ENCODE results near the gene KCNT1. TPM values are rescaled to one million over a fixed set of nuclear protein-coding genes. Genes with fewer than 3 reads are reported as not detected.

Gene KCNT1
- total RNA-seq, 1 donor from 2014 or later = not detected

- peaks cover 92% of the 10 kb centered on the region for H3K36me3 Mint-ChIP-seq (ENCODE audit: low read depth)
- no peak overlapping the region for H3K4me3 Mint-ChIP-seq
- ChIA-PET POLR2A (no interaction called here), CTCF (no interaction called here)
- no peaks in the 10 kb centered on the region for H3K4me1 Mint-ChIP-seq
- intact Hi-C loops (cut with micrococcal nuclease) = no loop called here
- H3K27ac Mint-ChIP-seq = no peak overlapping the region
- H3K9me3 Mint-ChIP-seq = no peaks in the 10 kb centered on the region
- TF ChIP-seq, protein P1, sequence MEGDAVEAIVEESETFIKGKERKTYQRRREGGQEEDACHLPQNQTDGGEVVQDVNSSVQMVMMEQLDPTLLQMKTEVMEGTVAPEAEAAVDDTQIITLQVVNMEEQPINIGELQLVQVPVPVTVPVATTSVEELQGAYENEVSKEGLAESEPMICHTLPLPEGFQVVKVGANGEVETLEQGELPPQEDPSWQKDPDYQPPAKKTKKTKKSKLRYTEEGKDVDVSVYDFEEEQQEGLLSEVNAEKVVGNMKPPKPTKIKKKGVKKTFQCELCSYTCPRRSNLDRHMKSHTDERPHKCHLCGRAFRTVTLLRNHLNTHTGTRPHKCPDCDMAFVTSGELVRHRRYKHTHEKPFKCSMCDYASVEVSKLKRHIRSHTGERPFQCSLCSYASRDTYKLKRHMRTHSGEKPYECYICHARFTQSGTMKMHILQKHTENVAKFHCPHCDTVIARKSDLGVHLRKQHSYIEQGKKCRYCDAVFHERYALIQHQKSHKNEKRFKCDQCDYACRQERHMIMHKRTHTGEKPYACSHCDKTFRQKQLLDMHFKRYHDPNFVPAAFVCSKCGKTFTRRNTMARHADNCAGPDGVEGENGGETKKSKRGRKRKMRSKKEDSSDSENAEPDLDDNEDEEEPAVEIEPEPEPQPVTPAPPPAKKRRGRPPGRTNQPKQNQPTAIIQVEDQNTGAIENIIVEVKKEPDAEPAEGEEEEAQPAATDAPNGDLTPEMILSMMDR (IDR thresholded peaks at IDR 0.05) = no peak
- DNase-seq = no peak
- ATAC-seq (ENCODE audit: low read depth) = no peak
- H3K27me3 Mint-ChIP-seq = no peaks in the 10 kb centered on the region
These were observed 120.4 kb downstream of the KCNT1 start for GRCh38 chr9:135822374-135822755.

DNA sequence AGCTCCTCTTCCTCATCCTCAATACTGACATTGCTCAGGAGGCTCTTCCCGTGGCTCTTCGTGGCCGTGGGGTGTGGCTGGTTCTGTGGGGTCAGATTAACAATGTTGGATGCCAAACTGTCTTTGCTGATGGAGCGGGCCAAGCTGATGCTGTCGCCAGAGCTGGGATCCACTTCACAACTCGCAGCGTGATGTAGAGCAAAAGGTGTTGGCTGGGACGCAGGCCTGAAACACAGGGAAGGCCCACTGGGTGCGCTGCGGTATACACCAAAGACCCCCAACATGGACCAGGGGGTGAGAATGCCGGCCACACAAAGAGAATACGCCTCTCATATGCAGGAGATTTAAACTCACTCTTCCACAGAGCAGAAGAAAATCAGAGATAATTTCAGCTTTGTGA lies 121.1 kb downstream of the KCNT1 start:
- Mint-ChIP-seq H3K9me3 (peaks cover under 1% of the 10 kb centered on the region), H3K27ac (no peak overlapping the region), H3K4me1 (no peaks in the 10 kb centered on the region), H3K27me3 (no peaks in the 10 kb centered on the region), H3K4me3 (no peak overlapping the region), H3K36me3 (ENCODE audit: low read depth) (peaks cover 91% of the 10 kb centered on the region)
- ATAC-seq (ENCODE audit: low read depth) = no peak
- TF ChIP-seq, protein P1 (IDR thresholded peaks at IDR 0.05) = no peak
- CTCF ChIA-PET = no interaction called here
- intact Hi-C loops (cut with micrococcal nuclease) = no loop called here
- POLR2A ChIA-PET = no interaction called here
- no peak for DNase-seq

DNA sequence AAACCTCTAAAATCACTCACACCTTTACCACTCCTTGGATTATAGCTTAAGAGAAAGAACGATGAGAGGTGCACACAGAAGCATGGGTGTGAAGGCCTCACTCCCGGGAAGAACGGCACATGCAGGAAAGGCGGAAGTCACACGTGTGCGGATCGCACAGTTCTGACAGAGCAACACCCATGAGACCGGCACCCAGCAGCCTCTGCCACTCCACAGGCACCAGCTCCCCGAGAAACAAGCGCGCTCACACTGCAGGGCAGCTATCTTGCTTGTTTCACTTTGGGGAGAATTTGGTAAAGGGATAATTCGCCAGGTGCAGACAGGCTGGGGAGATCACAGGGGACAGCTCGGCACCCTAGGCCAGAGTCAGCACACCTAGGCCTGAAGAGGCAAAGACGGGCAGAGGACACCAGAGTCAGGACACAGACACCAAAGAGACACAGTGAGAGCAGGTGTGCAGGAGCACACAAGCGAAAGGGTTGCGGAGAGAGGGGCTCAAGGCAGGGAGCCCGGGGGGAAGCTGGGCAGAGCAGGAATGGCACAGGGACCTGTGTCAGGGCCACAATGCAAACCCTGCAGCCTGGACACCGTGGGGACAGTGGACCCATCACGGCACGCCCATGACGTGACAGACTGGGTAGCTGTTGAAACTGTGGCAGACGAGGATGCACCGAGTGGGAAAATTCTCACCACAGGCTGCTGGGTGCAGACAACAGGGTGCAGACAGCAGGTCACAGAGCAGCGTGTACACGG lies 123.6 kb downstream of the KCNT1 start:
- H3K4me3 Mint-ChIP-seq = no peak overlapping the region
- ChIA-PET CTCF (no interaction called here), POLR2A (no interaction called here)
- H3K36me3 Mint-ChIP-seq (ENCODE audit: low read depth) = peaks cover 89% of the 10 kb centered on the region
- intact Hi-C loops (cut with micrococcal nuclease) = no loop called here
- TF ChIP-seq, protein P1 (IDR thresholded peaks at IDR 0.05) = no peak
- no peak for ATAC-seq (ENCODE audit: low read depth)
- DNase-seq = no peak
- no peaks in the 10 kb centered on the region for H3K27me3 Mint-ChIP-seq
- H3K9me3 Mint-ChIP-seq = peaks cover 10% of the 10 kb centered on the region
- no peak overlapping the region for H3K27ac Mint-ChIP-seq
- no peaks in the 10 kb centered on the region for H3K4me1 Mint-ChIP-seq

GRCh38 chr9:135826188-135826545 lies 124.2 kb downstream of the KCNT1 start:
- Mint-ChIP-seq H3K9me3 (peaks cover 10% of the 10 kb centered on the region), H3K36me3 (ENCODE audit: low read depth) (peaks cover 85% of the 10 kb centered on the region), H3K27me3 (no peaks in the 10 kb centered on the region), H3K27ac (no peak overlapping the region), H3K4me3 (no peak overlapping the region), H3K4me1 (no peaks in the 10 kb centered on the region)
- ATAC-seq (ENCODE audit: low read depth) (no peak), DNase-seq (no peak)
- intact Hi-C loops (cut with micrococcal nuclease) = no loop called here
- TF ChIP-seq, protein P1 (IDR thresholded peaks at IDR 0.05) = no peak
- ChIA-PET POLR2A (no interaction called here), CTCF (no interaction called here)

DNA sequence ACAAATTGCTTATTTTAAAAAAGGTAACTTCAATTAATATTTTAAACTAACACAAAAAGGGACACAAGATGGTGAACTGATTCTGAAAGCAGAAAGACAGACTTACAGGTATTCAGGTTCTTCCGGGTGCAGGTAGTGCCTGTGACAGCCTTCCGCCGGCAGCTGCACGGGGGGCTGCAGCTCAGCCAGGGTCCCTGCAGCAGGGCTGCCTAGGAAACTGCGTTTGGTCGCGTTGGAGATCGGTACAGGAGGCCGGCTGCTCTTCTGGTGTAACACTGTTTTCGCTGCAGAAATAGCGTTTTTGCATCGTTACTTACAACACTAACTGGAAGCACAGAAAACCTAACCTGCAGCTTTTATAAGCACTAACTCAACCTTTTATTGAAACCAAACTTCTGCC lies 125.3 kb downstream of the KCNT1 start:
- H3K4me1 Mint-ChIP-seq = peaks cover 2% of the 10 kb centered on the region
- ATAC-seq (ENCODE audit: low read depth) = no peak
- ChIA-PET POLR2A (no interaction called here), CTCF (no interaction called here)
- peaks cover 10% of the 10 kb centered on the region for H3K9me3 Mint-ChIP-seq
- no peak overlapping the region for H3K27ac Mint-ChIP-seq
- H3K27me3 Mint-ChIP-seq = no peaks in the 10 kb centered on the region
- TF ChIP-seq, protein P1 (IDR thresholded peaks at IDR 0.05) = no peak
- no peak for DNase-seq
- intact Hi-C loops (cut with micrococcal nuclease) = no loop called here
- H3K4me3 Mint-ChIP-seq = no peak overlapping the region
- peaks cover 75% of the 10 kb centered on the region for H3K36me3 Mint-ChIP-seq (ENCODE audit: low read depth)

Measured in activated B cell treated with CpG ODN at 0.5 μM for 24 hours (primary cell).